Liver (tissue), 9 donors: ENCODE results near the gene SNCG. TPM values are rescaled to one million over a fixed set of nuclear protein-coding genes. Genes with fewer than 3 reads are reported as not detected.
"Not testable (repeated sequence)": the region's sequence is repeated elsewhere in the genome, so short reads cannot be mapped to it uniquely, and the experiment has no call there.

Source experiments
- DNase-seq: peaks from one replicate; pipeline ENCODE4 v3.0.0-alpha.2; 2017; ENCODE audit warnings: low spot score
- H3K27ac ChIP-seq, 2 donors: one replicate each; pipeline ENCODE4 v1.7.0; 2013; ENCODE audit warnings: inconsistent platforms in 2 of 2, low read length in 2 of 2, control low read depth in 1 of 2, low read depth in 1 of 2, mild to moderate bottlenecking in 1 of 2
- H3K27me3 ChIP-seq, 4 donors: one replicate each; pipeline versions ENCODE4 v1.6.1 to v1.7.0; 2013; ENCODE audit warnings: low read length in 3 of 4, inconsistent platforms in 1 of 4, mild to moderate bottlenecking in 1 of 4, moderate library complexity in 1 of 4; ENCODE audit not compliant: control insufficient read depth in 4 of 4, insufficient read depth in 4 of 4
- H3K36me3 ChIP-seq, 4 donors: one replicate each; pipeline versions ENCODE4 v1.6.1 to v1.7.0; 2013; ENCODE audit warnings: low read length in 3 of 4, mild to moderate bottlenecking in 3 of 4, low read depth in 1 of 4, moderate library complexity in 1 of 4; ENCODE audit not compliant: control insufficient read depth in 4 of 4, insufficient read depth in 3 of 4
- H3K4me1 ChIP-seq, 4 donors: one replicate each; pipeline versions ENCODE4 v1.6.1 to v1.7.0; 2013; ENCODE audit warnings: low read length in 3 of 4, mild to moderate bottlenecking in 3 of 4, moderate library complexity in 1 of 4; ENCODE audit not compliant: control insufficient read depth in 4 of 4, insufficient read depth in 4 of 4
- H3K4me3 ChIP-seq, 3 donors: one replicate each; pipeline versions ENCODE4 v1.6.1 to v1.7.0; 2013; ENCODE audit warnings: low read length in 3 of 3, control low read depth in 1 of 3, low read depth in 1 of 3, mild to moderate bottlenecking in 1 of 3
- H3K9ac ChIP-seq, 2 donors: one replicate each; pipeline ENCODE4 v1.7.0; 2013; ENCODE audit warnings: low read length in 2 of 2, mild to moderate bottlenecking in 2 of 2, moderate library complexity in 2 of 2, control low read depth in 1 of 2, low read depth in 1 of 2
- H3K9me3 ChIP-seq, 4 donors: one replicate each; pipeline versions ENCODE4 v1.6.1 to v1.7.0; 2013; ENCODE audit warnings: low read length in 3 of 4; ENCODE audit not compliant: control insufficient read depth in 4 of 4
- ATF3 ChIP-seq: IDR thresholded peaks from 2 replicates; pipeline ENCODE4 v1.6.1; 2016; ENCODE audit warnings: antibody characterized with exemption
- CTCF ChIP-seq: fragments of 150-350 bp; IDR thresholded peaks from 2 replicates; pipeline ENCODE4 v1.5.1; 2017; ENCODE audit warnings: improper control_type of control experiment, low read depth, low read length; ENCODE audit not compliant: missing input control
- EGR1 ChIP-seq, 2 donors: IDR thresholded peaks; 2 replicates each; pipeline ENCODE4 v1.6.1; 2016 to 2018; ENCODE audit warnings: antibody characterized with exemption in 2 of 2, low read depth in 2 of 2
- FOXA1 ChIP-seq: IDR thresholded peaks from 2 replicates; pipeline ENCODE4 v1.6.1; 2016; ENCODE audit warnings: antibody characterized with exemption
- FOXA2 ChIP-seq: IDR thresholded peaks from 2 replicates; pipeline ENCODE4 v1.6.1; 2016; ENCODE audit warnings: antibody characterized with exemption
- GABPA ChIP-seq, 2 donors: IDR thresholded peaks in 1 of 2; conservative IDR thresholded peaks in 1 of 2; 2 replicates each; pipeline ENCODE4 v1.6.1; 2016; ENCODE audit warnings: antibody characterized with exemption in 2 of 2, mild to moderate bottlenecking in 1 of 2, moderate library complexity in 1 of 2
- HNF4A ChIP-seq, 2 donors: conservative IDR thresholded peaks; 2 replicates each; pipeline ENCODE4 v1.6.1; 2016; ENCODE audit warnings: antibody characterized with exemption in 2 of 2, mild to moderate bottlenecking in 2 of 2
- HNF4G ChIP-seq: IDR thresholded peaks from 2 replicates; pipeline ENCODE4 v1.6.1; 2016; ENCODE audit warnings: antibody characterized with exemption
- JUND ChIP-seq, 2 donors: IDR thresholded peaks; 2 replicates each; pipeline ENCODE4 v1.6.1; 2016; ENCODE audit warnings: antibody characterized with exemption in 2 of 2
- MAX ChIP-seq: IDR thresholded peaks from 2 replicates; pipeline ENCODE4 v1.6.1; 2016; ENCODE audit warnings: antibody characterized with exemption
- RAD21 ChIP-seq, 2 donors: IDR thresholded peaks; 2 replicates each; pipeline ENCODE4 v1.6.1; 2016; ENCODE audit warnings: antibody characterized with exemption in 2 of 2, mild to moderate bottlenecking in 2 of 2
- REST ChIP-seq: IDR thresholded peaks from 2 replicates; pipeline ENCODE4 v1.6.1; 2016; ENCODE audit warnings: antibody characterized with exemption, mild to moderate bottlenecking
- RXRA ChIP-seq, 2 donors: IDR thresholded peaks; 2 replicates each; pipeline ENCODE4 v1.6.1; 2017 to 2018; ENCODE audit warnings: antibody characterized with exemption in 2 of 2, mild to moderate bottlenecking in 1 of 2
- SP1 ChIP-seq: IDR thresholded peaks from 2 replicates; pipeline ENCODE4 v1.6.1; 2018; ENCODE audit warnings: antibody characterized with exemption, mild to moderate bottlenecking
- TAF1 ChIP-seq: conservative IDR thresholded peaks from 2 replicates; pipeline ENCODE4 v1.6.1; 2016; ENCODE audit warnings: antibody characterized with exemption, mild to moderate bottlenecking
- YY1 ChIP-seq: IDR thresholded peaks from 2 replicates; pipeline ENCODE4 v1.6.1; 2016; ENCODE audit warnings: antibody characterized with exemption, mild to moderate bottlenecking
- ZBTB33 ChIP-seq: IDR thresholded peaks from 2 replicates; pipeline ENCODE4 v1.6.1; 2016; ENCODE audit warnings: antibody characterized with exemption
- WGBS: extraction: QIAGEN DNeasy Blood & Tissue Kit; methylation state at CpG from one replicate; pipeline ENCODE4 v1.1.7; 2013; 5-methylcytosine and 5-hydroxymethylcytosine counted together
- polyA plus RNA-seq, 2 donors: library from polyadenylated mRNA; stranded (reverse) in 1 of 2; unstranded in 1 of 2; fragments of 200-250 nt in 1 of 2; fragments of >200 nt in 1 of 2; fragmentation: Nextera tagmentation in 1 of 2; extraction: Ambion mirVana in 1 of 2; gene quantifications; one replicate each; pipeline versions ENCODE4 v1.2.1 to v1.2.3, GENCODE V29; 2013 to 2015
- total RNA-seq, 2 donors: library from RNA; depleted of rRNA; stranded (reverse); fragments of >200 nt; gene quantifications; one replicate each; pipeline ENCODE4 v1.2.3, GENCODE V29; 2014
- donor health status: healthy.
- donor health status: healthy.
- donor health status: healthy.
- donor health status: healthy.
- donor health status: healthy.

The SNCG gene
- total and polyA plus RNA-seq, 4 donors: 0.84 to 2.6 (median 1.7) TPM

- TF ChIP-seq CTCF (no peak), SP1 (no peak), RXRA (IDR thresholded peaks at IDR 0.05) (no peak), FOXA1 (no peak), EGR1 (IDR thresholded peaks at IDR 0.05; ENCODE audit: low read depth in 2 of 2) (no peak), GABPA (IDR thresholded peaks at IDR 0.05 in 1 of 2, conservative IDR thresholded peaks at IDR 0.05 in 1 of 2) (no peak), FOXA2 (no peak), ATF3 (no peak)
Observed at GRCh38 chr10:86938260-86938659, 20.1 kb upstream of the SNCG start (continued).

GRCh38 chr10:86940076-86940475 lies 18.3 kb upstream of the SNCG start:
- H3K36me3 ChIP-seq, H3K27ac ChIP-seq, H3K9me3 ChIP-seq, H3K4me3 ChIP-seq, H3K27me3 ChIP-seq, DNase-seq, H3K9ac ChIP-seq: not testable (repeated sequence)
- WGBS: 84% methylated on average over 16 of the region's 16 CpGs
- H3K4me1 ChIP-seq: peaks cover 12 to 41% (median 27%) of the 10 kb centered on the region in 4 donors

- no peaks in the 10 kb centered on the region for H3K27me3 ChIP-seq
- no peaks in the 10 kb centered on the region for H3K36me3 ChIP-seq
- no peak overlapping the region for H3K4me3 ChIP-seq
- no peak overlapping the region for H3K27ac ChIP-seq
- no peak overlapping the region for H3K9ac ChIP-seq
- TF ChIP-seq GABPA (IDR thresholded peaks at IDR 0.05 in 1 of 2, conservative IDR thresholded peaks at IDR 0.05 in 1 of 2) (no peak), JUND (IDR thresholded peaks at IDR 0.05) (no peak), CTCF (no peak), YY1 (no peak), FOXA2 (no peak), RXRA (IDR thresholded peaks at IDR 0.05) (no peak), REST (no peak), EGR1 (IDR thresholded peaks at IDR 0.05; ENCODE audit: low read depth in 2 of 2) (no peak), TAF1 (no peak), RAD21 (IDR thresholded peaks at IDR 0.05) (no peak), HNF4G (no peak), MAX (no peak), ATF3 (no peak), SP1 (no peak), ZBTB33 (no peak), HNF4A (conservative IDR thresholded peaks at IDR 0.05) (no peak)
- 92% methylated on average over 6 of the region's 6 CpGs for WGBS
- no peaks in the 10 kb centered on the region for H3K9me3 ChIP-seq
- peaks cover 12 to 41% (median 27%) of the 10 kb centered on the region in 4 donors for H3K4me1 ChIP-seq
- DNase-seq: no peak
Observed at GRCh38 chr10:86940677-86941076, 17.7 kb upstream of the SNCG start.
